Effector CD4-positive, alpha-beta T cell (primary cell): ENCODE measurements around the gene SUDS3.
A peak's percentile ranks its signal among the peaks of the same experiment; 100 is the strongest.
"Not testable (repeated sequence)": the region's sequence is repeated elsewhere in the genome, so short reads cannot be mapped to it uniquely, and the experiment has no call there.

Experiments used
- DNase-seq: peaks from one replicate; pipeline ENCODE4 v3.0.0-alpha.2; 2020

The SUDS3 gene

DNA sequence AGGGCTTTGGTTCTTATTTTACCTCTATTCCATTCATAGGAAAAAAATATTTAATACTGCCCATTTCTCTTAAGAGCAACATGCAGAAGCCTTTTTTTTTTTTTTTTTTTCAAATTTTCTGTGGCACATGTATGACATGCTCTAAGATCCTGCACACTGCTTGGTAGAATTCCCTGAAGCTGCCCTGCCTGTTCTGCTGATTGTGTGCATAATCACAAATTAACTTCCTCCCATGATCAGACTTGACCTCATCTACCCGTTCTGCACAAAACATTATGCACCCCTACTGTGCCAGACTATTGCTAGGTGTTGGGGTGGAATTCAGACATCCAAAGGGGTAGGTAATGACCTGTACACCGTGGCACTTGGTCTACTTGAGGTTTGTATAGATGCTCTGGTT lies 22.2 kb downstream of the SUDS3 start:
- DNase-seq = no peak

DNA sequence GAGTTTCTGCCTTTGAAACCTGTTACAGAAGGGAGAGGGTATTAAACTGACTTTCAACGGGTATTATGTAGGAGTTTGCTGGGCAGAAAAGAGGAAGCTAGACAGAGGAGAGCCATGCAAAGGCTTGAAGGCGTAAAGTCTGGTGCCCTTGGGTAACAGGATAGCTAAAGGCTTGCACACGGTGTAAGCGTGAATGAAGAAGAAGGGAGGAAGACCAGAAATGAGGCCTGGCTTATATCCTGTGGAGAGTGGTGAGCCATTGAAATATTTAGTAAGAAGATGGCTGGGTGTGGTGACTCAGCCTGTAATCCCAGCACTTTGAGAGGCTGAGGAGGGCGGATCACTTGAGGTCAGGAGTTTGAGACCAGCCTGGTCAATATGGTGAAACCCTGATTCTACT lies 22.6 kb downstream of the SUDS3 start:
- no peak for DNase-seq

DNA sequence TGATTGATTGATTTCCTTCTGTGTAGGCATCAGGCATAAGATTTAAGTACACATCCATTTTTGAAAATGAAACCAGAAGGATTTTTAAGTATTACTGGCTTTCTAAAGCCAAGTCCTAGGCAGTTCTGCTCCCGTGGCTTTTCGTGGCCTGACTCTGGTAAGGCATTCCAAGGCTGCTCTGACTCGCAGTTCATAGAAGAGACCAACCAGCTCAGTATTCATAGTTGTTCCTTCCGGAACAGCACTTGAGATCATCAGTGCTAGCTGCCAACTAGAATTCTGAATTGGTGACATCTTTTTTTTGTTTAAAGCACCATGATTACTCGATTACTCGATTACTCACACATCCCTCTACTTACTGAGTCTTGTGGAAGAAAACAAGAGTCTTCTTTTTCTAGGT lies 25.9 kb downstream of the SUDS3 start:
- no peak for DNase-seq

DNA sequence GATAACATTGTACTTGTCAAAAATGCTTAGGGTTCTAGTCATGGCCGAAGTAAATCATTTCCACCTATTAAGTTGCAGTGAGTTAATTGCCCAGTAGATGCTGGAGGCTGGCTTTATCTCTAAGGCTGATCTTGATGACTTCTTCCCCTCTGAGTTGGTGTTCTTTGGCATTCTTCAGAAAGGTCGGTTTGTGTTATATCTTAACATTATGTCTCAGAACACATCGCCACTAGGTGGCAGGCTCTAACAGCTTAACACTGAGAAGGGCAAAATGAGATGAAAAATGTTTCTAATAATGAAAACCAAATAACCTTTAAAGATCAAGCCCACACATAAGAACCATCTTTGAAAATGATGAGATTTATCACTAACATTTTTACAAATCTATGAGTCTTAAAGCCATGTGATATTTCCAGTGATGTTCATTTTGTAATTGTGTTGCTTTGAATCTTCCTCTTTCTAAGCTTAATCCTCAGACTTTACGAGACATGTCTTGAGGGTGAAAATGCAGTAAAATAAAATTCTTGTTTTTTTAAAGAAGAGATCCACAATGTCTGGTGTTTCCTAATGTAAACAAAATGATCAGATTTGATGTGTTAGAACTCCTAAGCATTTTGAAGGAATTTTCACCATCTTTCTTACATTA lies 28.6 kb downstream of the SUDS3 start:
- DNase-seq = peak; percentile 50

DNA sequence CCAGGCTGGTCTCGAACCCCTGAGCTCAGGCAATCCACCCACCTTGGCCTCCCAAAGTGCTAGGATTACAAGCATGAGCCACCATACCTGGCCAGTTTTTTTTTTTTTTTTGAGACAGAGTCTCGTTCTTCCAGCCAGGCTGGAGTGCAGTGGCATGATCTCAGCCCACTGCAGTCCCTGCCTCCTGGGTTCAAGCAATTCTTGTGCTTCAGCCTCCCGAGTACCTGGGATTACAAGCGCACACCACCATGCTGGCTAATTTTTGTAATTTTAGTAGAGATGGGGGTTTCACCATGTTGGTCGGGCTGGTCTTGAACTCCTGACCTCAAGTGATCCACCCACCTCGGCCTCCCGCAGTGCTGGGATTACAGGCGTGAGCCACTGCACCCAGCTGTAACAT lies 31.9 kb downstream of the SUDS3 start:
- not testable (repeated sequence) for DNase-seq

DNA sequence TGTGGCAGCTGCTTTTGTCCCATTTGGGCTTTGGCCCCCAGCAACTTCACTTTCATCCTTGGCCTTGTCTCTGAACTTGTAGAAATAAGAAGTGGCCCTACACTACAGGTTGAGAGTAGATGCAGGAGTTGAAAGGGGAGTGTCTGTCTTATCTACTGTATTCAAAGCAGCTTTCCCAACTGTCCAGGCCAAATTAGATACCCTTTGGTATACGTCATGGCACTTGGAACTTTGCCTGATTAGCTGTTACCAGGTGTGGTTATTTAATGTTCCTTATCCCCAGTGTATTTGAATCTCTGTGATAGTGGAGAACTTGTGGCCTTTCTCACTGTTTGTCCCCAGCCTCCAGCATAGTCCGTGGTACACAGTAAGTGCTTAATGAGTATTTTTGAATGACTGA lies 33.5 kb downstream of the SUDS3 start:
- DNase-seq = no peak

DNA sequence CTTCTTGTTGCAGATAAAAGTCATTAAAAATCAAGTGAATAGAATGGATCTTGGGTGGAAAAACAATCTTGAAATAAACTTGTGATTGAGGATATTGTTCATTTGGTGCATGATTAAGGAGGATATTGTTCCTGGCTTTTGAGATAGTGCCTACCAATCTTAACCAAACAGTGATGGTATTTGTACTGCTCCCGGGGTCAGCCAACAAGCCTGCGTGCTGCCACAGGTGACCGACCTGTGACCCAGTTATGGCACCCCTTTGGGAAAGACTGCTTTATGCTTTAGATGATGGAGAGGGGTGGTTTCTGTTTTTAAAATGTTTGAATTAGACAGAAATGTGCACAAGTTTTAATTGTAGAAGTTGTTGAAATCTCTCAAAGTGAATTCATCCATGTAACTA lies 41.6 kb downstream of the SUDS3 start:
- DNase-seq = no peak

DNA sequence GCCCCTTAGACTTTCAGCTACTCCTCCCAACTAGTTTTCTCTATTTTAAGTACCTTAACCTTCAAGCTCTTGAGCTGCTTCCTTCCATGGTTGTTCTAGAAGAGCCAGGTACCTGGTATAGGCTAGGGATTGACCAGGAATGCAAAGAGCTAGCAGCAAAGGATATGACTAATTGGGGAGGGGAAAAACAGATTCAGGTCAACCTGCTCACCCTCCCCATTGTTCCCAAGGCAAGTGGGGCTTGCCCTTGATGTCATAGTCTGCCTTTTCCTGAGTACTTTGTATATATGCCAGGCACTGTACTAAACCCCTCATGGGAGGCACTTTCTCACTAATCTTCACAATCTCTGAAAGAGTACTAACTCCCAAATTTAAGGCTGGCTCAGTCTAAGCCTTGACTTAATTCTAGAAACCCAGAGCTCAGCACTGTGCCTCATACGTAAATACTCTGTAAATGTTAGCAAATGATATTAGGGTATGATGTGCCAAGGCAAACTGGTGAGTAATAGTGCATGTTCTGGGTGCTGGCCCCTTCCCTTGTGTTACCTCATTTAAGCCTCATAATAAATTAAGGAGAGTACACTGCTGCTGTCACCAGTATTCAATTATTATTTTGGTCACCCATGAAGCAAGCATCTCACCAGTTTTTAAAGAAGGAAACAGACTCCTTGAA lies 42.2 kb downstream of the SUDS3 start:
- no peak for DNase-seq

DNA sequence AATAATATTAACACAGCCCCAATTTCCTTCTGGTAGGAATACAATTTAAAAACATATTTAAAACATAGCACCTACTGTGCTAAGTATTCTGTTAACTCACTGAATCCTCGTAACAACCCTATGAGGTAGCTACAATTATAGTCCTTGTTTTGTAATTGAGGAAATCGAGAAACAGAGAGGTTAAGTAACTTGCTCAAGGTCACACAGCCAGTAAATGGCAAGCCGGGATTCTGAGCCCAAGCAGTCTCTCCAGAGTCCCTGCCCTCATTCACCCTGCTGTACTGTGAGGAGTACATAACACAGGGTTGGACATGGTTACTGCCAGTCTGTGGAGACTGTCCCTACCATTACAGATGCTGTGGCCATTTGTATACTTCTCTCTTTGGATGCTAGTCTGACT lies 44.3 kb downstream of the SUDS3 start:
- DNase-seq = no peak

DNA sequence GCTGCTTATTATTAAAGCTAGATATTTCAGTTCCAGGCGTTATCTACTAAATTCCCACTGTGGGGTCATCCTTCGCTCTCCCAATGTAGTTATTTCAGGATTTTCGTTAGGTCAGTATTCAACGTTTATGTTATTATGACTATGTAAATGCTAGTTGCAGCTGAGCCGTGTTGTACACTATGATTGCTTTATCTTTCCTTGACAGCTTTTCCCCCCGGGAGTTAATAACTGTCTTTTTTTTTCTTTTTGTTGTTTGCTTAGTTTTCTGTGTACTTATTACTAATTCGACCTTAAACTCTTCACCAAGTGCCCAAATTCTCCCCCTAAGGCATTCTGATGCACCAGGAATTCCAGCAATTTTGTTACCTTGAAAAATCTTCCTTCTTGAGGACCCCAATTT lies 48.5 kb downstream of the SUDS3 start:
- DNase-seq = no peak

DNA sequence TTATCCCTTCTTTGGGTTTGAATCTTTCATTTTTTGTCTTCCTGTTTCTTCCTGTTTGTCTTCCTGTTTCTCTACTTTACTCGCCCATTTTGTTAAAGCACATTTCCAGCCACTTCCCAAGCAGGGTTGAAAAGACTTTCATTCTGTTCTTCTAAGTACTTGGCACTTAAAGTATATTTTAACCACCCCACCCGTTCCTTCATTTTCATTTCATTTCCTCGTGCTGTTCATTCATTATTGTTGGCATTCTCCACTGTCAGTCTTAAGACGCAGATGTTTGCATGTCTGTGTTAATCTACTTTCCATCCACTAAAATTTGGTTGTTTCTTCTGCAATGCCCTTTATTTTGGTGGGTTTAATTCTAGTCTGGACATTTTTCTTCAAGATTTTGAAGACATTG lies 49.0 kb downstream of the SUDS3 start:
- DNase-seq = no peak

DNA sequence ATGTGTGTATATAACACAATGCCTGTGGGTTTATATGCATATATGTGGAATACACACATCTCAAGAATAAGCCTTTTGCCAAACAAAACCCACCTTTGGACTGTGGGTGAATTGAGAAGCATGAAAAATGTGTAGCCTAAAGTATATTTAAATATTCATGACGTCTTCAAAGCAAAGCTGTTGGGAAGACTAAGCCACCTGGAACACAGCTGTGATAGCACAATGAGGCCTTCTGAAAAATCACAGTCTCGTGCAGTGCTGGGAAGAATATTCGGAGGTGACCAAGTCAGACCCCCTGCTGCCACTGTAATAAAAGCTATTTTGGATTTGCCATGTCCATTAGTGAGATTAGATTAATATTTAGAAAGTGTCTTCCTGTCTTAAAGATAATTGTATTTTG lies 51.5 kb downstream of the SUDS3 start:
- no peak for DNase-seq

DNA sequence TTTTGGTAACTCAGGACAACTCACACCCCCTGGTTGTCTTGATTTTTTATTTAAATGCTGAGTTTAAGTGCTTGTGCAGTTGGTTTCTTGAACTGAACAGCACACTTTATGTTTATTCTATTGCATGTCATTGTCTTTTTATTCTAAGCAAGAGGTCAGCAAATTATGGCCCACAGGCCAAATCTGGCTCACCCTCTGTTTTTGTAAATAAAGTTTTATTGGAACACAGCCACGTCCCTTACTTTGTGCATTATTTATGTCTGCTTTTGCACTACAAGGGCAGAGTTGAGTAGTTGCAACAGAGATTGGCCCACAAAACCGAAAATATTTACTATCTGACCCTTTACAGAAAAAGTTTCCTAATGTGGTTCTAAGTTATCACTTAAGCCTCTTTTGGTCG lies 52.3 kb downstream of the SUDS3 start:
- no peak for DNase-seq

DNA sequence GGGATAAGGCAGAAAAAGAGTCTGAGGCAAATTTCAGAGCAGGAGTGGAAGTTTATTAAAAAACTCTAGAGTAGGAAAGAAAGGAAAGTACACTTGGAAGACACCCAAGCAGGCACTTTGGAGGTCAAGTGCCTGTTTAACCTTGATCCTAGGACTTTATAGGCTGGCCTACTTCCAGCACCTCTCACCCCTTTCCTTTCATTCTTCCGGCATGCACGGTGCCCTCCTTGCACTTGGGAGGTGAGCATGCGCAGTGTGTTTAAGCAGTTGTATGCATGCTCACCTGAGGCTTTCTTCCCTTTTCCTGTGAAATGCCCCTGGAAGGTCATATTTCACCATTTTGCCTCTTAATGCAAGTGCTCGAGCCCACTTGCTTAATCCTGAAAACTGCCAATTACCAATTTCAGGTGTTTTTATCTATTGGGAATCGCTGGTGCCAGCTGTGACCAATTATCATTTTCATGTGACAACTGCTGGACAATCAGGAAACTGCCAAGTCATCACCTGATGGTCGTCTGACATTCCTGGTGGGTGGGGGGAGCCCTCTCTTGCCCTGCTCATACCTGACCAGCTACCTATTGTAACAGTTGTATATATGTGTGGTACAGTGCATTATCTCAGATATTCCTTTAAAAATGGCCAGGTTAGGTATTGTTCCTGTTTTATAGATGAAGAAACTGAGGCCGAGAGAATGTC lies 53.5 kb downstream of the SUDS3 start:
- DNase-seq = no peak

DNA sequence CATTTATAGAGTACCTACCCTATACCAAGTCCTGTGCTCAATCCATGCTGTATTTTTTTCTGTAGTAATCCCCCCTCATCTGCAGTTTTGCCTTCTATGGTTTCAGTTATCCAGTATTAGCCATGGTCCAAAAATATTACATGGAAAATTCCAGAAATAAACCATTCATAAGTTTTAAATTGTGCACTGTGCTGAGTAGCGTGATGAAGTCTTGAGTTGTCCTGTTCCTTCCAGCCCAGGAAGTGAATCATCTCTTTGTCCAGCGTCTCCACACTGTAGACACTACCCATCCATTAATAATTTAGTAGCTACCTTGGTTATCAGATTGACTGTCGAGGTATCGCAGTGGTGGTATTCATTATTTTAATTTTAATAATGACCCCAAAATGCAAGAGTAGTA lies 54.2 kb downstream of the SUDS3 start:
- DNase-seq = no peak

DNA sequence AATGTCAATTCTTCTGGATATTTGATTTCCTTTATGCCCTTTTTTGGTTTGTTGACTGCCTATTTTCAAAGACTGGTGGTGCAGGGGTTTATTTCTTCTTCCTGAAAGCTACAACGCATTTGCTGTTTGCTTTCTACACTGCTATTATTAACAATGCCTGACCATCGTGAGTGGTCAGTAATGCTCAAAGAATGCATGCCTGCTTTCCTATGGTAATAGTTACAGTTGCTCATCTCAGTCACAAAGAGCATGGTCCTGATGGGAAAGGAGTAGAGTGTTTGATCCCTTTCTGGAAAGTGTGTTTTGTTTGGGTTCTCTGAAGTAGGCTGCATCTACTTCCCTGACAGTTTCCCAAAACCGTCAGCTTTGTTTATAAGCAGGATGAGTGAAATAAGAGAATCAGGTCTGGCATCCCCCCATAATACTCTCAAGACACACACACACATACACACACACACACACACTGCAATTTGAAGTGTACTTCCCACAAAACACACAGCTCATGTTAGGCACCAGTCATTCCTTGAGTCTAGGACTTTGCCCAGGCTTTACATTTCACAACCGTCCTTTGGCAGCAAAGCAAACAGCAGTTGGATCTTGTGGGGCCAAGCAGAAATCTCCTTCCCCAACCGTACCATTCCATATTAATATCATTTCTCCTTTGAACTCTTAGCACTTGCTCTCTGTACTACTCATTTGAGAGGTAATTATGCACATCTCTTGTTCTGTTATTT lies 56.6 kb downstream of the SUDS3 start:
- DNase-seq = no peak

DNA sequence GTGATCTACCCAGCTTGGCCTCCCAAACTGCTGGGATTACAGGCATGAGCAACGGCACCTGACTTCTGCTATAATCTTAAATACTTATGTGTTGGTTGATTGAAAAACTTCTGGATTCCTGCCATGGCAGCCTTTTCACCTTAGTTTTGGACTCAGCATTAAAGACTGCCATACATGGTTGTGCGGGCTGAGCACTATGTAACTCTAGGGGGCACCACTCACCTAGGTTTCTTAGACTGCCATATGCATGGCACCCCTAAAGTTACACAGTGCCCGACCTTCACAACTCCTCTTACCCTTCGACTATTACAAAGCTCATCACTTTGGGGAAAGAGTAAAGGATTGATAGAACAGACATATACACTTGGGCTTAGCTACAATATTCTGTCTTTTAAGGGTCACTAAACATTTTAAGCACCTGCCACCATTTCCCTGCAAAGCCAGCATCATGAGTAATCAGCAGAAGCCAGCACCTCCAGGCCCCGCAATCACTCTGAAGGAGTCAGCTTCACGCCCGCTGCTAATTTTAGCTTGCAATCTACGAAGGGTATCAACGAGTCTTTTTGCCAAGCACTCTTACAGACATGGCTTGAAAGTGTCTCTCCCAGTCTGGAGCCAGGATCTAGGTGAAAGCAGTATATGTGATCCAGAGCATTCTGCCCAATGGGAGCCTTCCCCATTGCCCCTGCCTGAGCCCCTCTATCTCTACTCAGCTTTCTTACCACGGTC lies 59.8 kb downstream of the SUDS3 start:
- DNase-seq = no peak

DNA sequence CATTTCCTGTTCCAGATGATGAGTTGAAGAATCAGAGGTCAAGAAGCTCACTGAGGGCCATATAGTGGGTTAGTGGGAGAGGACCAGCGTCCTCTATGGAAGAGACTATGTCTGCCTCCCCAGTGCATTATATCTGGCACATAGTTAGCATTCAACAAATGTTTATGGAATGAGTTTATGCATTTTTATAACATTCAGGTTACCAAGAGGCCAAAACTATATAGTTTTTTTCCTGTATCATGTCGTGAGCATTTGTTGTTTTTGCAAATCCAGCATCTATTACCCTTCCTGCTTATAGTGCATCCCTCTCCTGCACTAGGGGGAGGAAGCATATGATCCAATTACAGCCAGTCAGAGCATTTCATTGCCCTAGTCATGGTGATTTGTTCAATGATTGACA lies 60.6 kb downstream of the SUDS3 start:
- DNase-seq = no peak

DNA sequence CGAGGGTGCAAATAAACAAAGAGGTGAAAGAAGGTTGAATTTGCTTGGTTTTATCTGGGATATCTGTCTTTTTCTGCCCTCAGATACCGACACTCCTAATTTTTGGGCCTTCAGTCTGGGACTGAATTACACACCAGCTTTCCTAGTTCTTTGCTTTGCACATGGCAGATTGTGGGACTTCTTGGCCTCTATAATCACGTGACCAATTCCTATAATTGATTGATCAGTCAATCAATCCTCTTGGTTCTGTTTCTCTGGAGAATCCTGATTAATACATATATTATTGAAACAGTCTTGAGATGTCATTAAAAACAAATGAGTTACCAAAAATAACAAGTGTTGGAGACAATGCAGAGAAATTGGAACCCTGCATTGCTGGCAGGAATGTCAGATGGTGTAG lies 62.7 kb downstream of the SUDS3 start:
- DNase-seq = no peak

DNA sequence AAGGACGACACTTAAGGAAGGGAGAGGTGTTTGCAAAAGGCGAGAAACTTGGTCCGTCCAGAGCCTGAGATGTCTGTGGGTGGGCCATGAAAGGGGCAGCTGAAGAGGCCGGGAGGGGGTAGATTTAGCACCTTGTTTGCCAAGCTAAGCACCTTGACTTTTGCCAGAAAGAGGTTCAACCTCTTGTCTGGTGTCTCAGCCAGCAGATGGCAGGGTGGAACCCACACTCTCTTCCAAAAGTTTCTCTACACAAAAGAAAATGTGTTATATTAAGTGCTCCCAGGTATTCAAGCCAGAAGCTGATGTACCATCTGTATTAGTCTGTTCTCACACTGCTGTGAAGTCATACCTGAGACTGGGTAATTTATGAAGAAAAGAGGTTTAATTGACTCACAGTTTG lies 69.9 kb downstream of the SUDS3 start:
- DNase-seq = no peak

DNA sequence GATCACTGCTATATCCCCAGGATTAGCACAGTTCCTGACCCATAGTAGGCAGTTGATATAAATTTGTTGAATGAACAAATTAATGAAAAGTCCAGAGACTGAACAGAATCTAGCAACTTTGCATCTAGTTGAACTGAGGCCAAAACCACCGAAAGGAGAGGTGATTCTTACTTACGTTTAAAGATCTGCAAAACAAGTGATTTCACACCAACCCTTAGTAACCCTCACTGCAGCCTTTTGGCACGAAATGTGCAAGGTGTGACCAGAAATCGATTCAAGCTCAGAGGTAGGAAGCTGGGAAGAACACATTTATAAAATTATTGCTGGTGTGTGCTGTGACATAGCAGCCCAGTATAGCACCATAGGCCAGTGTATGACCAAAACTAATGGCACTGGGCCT lies 70.8 kb downstream of the SUDS3 start:
- DNase-seq = no peak

DNA sequence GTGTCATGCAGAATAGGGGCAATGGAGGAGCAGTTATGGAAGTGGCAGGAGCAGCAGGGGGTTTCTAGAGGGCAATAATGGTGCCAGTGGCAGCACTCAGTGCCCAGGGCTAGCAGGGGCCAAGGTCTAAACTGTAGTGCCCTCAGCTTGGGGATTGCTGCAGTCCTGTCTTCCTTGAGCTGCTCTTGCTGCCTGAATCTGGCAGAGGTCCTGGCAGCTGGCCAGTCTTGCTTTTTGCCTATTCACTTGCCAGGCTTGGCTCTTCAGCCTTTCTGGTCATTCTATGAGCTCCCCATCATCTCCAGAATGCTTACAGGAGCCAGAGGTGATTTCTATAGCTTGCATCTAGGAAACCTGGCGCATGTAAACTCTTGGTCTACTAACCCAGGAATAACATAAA lies 72.0 kb downstream of the SUDS3 start:
- DNase-seq = no peak

DNA sequence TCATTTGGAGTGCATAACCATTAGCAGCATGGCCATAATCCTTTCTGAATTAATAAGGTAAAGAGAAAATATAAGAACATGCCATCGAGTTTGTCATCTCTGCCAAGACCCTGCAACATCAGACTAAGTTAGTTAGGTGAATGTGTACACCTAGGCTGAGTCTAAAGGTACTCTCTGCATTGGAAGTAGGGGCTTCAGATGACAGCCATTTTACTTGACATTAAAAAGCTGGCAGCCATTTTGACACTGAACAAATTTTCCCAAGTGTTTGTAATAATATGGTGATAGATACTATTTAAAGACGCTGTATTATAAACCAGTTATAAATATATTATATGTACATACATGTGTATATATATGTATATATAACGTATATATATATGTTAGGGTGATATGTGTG lies 79.0 kb downstream of the SUDS3 start:
- no peak for DNase-seq
